ENCODE data around the gene CCDC175.

CCDC175 gene

GRCh38 chr14:59538936-59539335, 37.7 kb downstream of the CCDC175 start:
- no peak for DNase-seq

GRCh38 chr14:59537476-59537875, 39.1 kb downstream of the CCDC175 start:
- DNase-seq = no peak

GRCh38 chr14:59534361-59534987, 42.1 kb downstream of the CCDC175 start:
- no peak for DNase-seq

GRCh38 chr14:59532419-59532818, 44.2 kb downstream of the CCDC175 start:
- DNase-seq = no peak

- DNase-seq = no peak
These were observed 46.3 kb downstream of the CCDC175 start for GRCh38 chr14:59530349-59530748.

- DNase-seq = peak in 1 of 2 experiments; percentile 38
These were observed 47.4 kb downstream of the CCDC175 start for GRCh38 chr14:59529189-59529588.

GRCh38 chr14:59520224-59520623, 56.4 kb downstream of the CCDC175 start:
- DNase-seq = no peak

- no peak for DNase-seq
These were observed 64.6 kb downstream of the CCDC175 start for GRCh38 chr14:59511916-59512575.

- DNase-seq = no peak
These were observed 65.6 kb downstream of the CCDC175 start for GRCh38 chr14:59510966-59511365.

- DNase-seq = no peak
These were observed 66.6 kb downstream of the CCDC175 start for GRCh38 chr14:59510001-59510400.

GRCh38 chr14:59509101-59509500, 67.5 kb downstream of the CCDC175 start:
- no peak for DNase-seq

- DNase-seq = no peak
These were observed 68.9 kb downstream of the CCDC175 start for GRCh38 chr14:59507752-59508103.

- peak; percentile 18 to 79 for DNase-seq
These were observed 69.4 kb downstream of the CCDC175 start for GRCh38 chr14:59507063-59507751.

GRCh38 chr14:59503256-59503655, 73.4 kb downstream of the CCDC175 start:
- DNase-seq = no peak

- no peak for DNase-seq
These were observed 75.9 kb downstream of the CCDC175 start for GRCh38 chr14:59500732-59501131.

GRCh38 chr14:59492384-59492783, 84.2 kb downstream of the CCDC175 start:
- no peak for DNase-seq

- no peak for DNase-seq
These were observed 85.9 kb downstream of the CCDC175 start for GRCh38 chr14:59490756-59491155.

- DNase-seq = no peak
These were observed 91.9 kb downstream of the CCDC175 start for GRCh38 chr14:59484639-59485175.

- peak; percentile 93 to 98 for DNase-seq
These were observed 92.6 kb downstream of the CCDC175 start, which contains the start of the genes JKAMP and L3HYPDH for GRCh38 chr14:59483819-59484638. Gene JKAMP, plus strand, starts transcription at chr14:59484517. Its CDS starts 73 bp downstream, at chr14:59484590. Gene L3HYPDH, minus strand, starts transcription at chr14:59484408. Its CDS starts 92 bp downstream, at chr14:59484316.

- DNase-seq = peak in 1 of 2 experiments; percentile 15
These were observed 93.2 kb downstream of the CCDC175 start for GRCh38 chr14:59483363-59483762.

GRCh38 chr14:59482541-59483331, 93.9 kb downstream of the CCDC175 start:
- DNase-seq = peak in 1 of 2 experiments; percentile 40
